Hair follicle dermal papilla cell (primary cell): ENCODE data around the gene LRRC4B. TPM values are rescaled to one million over a fixed set of nuclear protein-coding genes. Genes with fewer than 3 reads are reported as not detected.

Experiments used
- total RNA-seq: library from RNA; depleted of rRNA; stranded (reverse); fragments of >200 nt; gene quantifications from 2 replicates; pipeline ENCODE4 v1.2.3, GENCODE V29; 2012

Gene LRRC4B
- total RNA-seq: under 0.01 and 0.16 TPM in 2 replicates

DNA sequence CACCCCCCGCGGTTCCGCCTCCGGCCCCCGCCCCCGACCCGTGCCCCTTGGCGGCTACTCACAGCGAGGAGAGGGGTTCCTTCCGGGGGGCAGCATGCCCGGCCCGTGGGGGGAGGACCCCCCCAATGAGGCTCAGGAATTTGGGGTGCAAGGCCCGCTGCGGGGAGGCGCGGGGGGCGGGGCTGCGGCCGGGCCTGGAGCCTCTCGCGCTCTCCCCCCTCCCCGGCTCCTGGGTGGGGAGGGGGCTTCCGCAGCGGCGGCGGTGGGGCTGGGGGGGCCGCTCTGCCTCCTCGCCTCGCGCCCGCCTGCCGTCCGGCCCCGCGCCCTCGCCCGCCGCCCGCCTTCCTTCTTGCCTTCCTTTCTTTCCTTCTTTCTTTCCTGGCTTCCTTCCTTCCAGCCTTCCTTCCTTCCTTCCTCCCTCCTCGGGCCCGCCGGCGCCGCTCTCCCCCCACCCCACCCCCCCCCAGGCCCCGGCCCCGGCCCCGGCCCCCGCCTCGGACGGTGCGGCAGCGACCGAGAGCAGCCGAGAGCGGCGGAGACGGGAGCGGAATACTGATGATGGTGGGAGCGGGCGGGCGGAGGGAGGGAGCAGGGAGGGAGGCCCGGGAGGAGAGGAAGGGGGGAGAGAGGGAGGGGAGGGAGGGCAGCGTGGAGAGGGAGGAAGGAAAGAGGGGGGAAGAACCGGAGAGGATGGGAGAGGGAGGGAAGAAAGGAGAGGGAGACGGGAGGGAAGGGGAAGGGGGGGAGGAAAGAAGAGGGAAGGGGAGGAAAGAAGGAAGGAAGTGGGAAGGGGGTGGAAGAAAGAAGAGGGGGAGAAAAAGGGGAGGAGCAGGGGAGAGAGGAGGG lies at the start of gene LRRC4B:
Gene LRRC4B, minus strand, starts transcription at position 554 of the 846 bp plus-strand sequence. CDS start 19,597 bp downstream, outside the sequence.

GRCh38 chr19:50513746-50514345 lies 54.4 kb downstream of the LRRC4B start, which contains the start of gene ASPDH:
Gene ASPDH, minus strand, starts transcription at chr19:50513913. Its CDS starts 90 bp downstream, at chr19:50513823.

DNA sequence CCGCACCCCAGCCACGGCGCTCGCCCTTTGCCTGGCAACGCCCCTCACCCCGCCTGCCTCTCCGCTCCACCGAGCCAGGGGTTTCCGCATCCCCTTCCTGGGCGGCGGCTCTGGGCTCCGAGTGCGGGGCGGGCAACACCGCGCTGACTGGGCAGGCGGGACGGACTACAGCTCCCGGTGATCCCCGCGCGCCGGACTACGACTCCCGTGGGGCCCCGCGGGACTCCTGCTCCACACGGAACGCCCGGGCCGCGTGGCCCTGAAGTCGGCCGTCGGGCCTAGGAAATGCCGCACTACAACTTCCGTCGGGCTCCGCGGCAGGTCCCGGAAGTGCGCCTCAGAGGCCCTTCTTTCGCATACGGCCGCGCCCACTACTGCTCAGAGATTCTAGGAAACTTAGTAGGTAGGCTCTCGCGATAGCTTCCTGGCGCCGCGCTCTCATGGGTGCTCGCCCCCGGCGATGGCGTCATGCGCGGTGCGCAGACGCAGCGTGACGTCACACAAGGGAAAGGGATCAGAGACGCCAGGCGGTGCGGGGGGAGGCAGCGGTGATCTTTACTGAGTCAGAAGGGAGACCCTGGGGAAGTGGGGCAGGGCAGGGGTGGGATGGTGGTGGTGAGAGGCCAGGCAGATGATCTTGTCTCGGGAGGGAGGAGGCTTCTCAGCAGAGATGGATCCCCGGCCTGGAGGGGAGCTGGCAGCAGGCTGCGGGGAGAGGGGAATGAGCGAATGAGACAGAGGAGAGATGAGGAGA lies 57.0 kb downstream of the LRRC4B start, which contains the start of gene JOSD2:
Gene JOSD2, minus strand, starts transcription at position 123 of the 754 bp plus-strand sequence. CDS start 760 bp downstream, outside the sequence.

GRCh38 chr19:50476224-50476906 lies 91.9 kb downstream of the LRRC4B start, which contains the start of the genes EMC10 and GARIN5A:
Gene EMC10, plus strand, starts transcription at chr19:50476507. Its CDS starts 38 bp downstream, at chr19:50476545.
Gene GARIN5A, minus strand, starts transcription at chr19:50476848. Its CDS starts 460 bp downstream, at chr19:50476388.

Other genes with a start within 250 kb of the LRRC4B start
- gene KCNC3, start 239.1 kb downstream of the LRRC4B start, total RNA-seq: under 0.01 TPM in 1 of 2 replicates, not detected in the other
- gene NAPSA, start 202.8 kb downstream of the LRRC4B start, total RNA-seq: not detected in 2 replicates
- 69.3 and 72.4 TPM in 2 replicates for gene NR1H2, start 192.0 kb downstream of the LRRC4B start, total RNA-seq
- 12.3 and 16.9 TPM in 2 replicates for gene POLD1, start 184.1 kb downstream of the LRRC4B start, total RNA-seq
- not detected in 2 replicates for gene SPIB, start 149.5 kb downstream of the LRRC4B start, total RNA-seq
- gene MYBPC2, start 135.5 kb downstream of the LRRC4B start, total RNA-seq: not detected in 2 replicates
- gene EMC10, start 91.9 kb downstream of the LRRC4B start, total RNA-seq: 52.0 and 57.8 TPM in 2 replicates
- gene GARIN5A, start 91.6 kb downstream of the LRRC4B start, total RNA-seq: 0.32 TPM in 1 of 2 replicates, not detected in the other
- 27.3 and 27.6 TPM in 2 replicates for gene JOSD2, start 57.2 kb downstream of the LRRC4B start, total RNA-seq
- gene ASPDH, start 54.5 kb downstream of the LRRC4B start, total RNA-seq: not detected in 2 replicates
- 0.16 TPM in 1 of 2 replicates, not detected in the other for gene SYT3, start 71.4 kb upstream of the LRRC4B start, total RNA-seq
- gene C19orf81, start 81.0 kb upstream of the LRRC4B start, total RNA-seq: 0.49 TPM in 1 of 2 replicates, not detected in the other
- gene SHANK1, start 151.4 kb upstream of the LRRC4B start, total RNA-seq: 10.4 and 14.0 TPM in 2 replicates
- 56.5 and 68.2 TPM in 2 replicates for gene CLEC11A, start 154.9 kb upstream of the LRRC4B start, total RNA-seq
- gene GPR32, start 202.0 kb upstream of the LRRC4B start, total RNA-seq: not detected in 2 replicates
- gene ACP4, start 222.0 kb upstream of the LRRC4B start, total RNA-seq: not detected in 2 replicates